Measurements from ENCODE around the gene ATP8B4. TPM values are rescaled to one million over a fixed set of nuclear protein-coding genes. Genes with fewer than 3 reads are reported as not detected.
A peak's percentile ranks its signal among the peaks of the same experiment; 100 is the strongest.

The ATP8B4 gene
- total RNA-seq, 1 donor from 2014 or later = 1.1 TPM

DNA sequence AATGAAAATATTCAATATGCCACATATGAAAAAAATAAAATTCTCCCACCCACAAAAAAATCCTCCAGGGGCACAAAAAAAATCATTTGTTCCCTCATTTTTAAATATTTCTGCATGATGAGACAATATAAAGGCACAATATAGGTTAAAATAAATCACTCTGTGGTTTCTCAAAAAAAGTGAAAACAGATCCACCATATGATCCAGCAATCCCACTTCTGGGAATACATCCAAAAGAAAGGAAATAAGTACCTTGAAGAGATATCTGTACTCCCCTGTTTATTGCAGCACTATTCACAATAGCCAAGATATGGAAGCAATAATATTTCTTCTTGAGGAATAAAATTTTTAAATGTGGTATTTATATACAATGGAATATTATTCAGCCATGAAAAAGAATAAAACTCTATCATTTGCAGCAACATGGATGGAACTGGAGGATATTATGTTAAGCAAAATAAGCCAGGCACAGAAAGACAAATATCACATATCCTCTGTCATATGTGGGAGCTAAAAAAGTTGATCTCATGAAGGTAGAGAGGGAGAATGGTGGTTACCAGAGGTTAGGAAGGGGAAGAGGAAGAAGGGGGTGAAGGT is 1.5 kb downstream of the ATP8B4 start:
- no peaks in the 10 kb centered on the region for H3K36me3 ChIP-seq (ENCODE audit: control insufficient read depth, insufficient read depth, low read length)
- DNase-seq (ENCODE audit: low read depth) (no peak), FAIRE-seq (no peak)
- H3K4me3 ChIP-seq (ENCODE audit: low read depth, low read length) = no peak overlapping the region
- no peaks in the 10 kb centered on the region for H3K27me3 ChIP-seq (ENCODE audit: control insufficient read depth, insufficient read depth, low read length)
- TF ChIP-seq, protein P1, sequence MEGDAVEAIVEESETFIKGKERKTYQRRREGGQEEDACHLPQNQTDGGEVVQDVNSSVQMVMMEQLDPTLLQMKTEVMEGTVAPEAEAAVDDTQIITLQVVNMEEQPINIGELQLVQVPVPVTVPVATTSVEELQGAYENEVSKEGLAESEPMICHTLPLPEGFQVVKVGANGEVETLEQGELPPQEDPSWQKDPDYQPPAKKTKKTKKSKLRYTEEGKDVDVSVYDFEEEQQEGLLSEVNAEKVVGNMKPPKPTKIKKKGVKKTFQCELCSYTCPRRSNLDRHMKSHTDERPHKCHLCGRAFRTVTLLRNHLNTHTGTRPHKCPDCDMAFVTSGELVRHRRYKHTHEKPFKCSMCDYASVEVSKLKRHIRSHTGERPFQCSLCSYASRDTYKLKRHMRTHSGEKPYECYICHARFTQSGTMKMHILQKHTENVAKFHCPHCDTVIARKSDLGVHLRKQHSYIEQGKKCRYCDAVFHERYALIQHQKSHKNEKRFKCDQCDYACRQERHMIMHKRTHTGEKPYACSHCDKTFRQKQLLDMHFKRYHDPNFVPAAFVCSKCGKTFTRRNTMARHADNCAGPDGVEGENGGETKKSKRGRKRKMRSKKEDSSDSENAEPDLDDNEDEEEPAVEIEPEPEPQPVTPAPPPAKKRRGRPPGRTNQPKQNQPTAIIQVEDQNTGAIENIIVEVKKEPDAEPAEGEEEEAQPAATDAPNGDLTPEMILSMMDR (IDR thresholded peaks at IDR 0.05; ENCODE audit: insufficient read depth, low read length, severe bottlenecking) = no peak

DNA sequence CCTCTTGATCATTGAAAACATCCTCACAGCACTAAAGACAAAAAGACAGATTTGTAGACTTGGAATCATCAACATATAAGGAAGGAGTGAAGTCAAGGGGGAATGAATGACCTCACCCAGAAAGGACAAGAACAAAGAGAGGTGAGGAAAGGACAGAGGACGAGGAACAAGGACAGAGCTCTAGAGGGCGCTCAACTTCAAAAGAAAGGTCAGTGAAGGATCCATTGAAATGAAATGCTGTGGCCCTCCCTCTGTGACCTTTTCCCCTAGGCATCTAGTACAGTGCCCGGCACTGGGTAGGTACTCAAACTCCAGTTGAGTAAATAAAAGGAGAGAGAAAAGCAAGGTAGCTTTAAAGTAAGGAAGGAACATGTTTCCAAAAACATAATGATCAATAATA is 2.6 kb downstream of the ATP8B4 start:
- H3K36me3 ChIP-seq (ENCODE audit: control insufficient read depth, insufficient read depth, low read length) = no peaks in the 10 kb centered on the region
- H3K27me3 ChIP-seq (ENCODE audit: control insufficient read depth, insufficient read depth, low read length) = no peaks in the 10 kb centered on the region
- FAIRE-seq = no peak
- peak; percentile 35 for DNase-seq (ENCODE audit: low read depth)
- no peak overlapping the region for H3K4me3 ChIP-seq (ENCODE audit: low read depth, low read length)
- TF ChIP-seq, protein P1 (IDR thresholded peaks at IDR 0.05; ENCODE audit: insufficient read depth, low read length, severe bottlenecking) = peak; percentile 43

DNA sequence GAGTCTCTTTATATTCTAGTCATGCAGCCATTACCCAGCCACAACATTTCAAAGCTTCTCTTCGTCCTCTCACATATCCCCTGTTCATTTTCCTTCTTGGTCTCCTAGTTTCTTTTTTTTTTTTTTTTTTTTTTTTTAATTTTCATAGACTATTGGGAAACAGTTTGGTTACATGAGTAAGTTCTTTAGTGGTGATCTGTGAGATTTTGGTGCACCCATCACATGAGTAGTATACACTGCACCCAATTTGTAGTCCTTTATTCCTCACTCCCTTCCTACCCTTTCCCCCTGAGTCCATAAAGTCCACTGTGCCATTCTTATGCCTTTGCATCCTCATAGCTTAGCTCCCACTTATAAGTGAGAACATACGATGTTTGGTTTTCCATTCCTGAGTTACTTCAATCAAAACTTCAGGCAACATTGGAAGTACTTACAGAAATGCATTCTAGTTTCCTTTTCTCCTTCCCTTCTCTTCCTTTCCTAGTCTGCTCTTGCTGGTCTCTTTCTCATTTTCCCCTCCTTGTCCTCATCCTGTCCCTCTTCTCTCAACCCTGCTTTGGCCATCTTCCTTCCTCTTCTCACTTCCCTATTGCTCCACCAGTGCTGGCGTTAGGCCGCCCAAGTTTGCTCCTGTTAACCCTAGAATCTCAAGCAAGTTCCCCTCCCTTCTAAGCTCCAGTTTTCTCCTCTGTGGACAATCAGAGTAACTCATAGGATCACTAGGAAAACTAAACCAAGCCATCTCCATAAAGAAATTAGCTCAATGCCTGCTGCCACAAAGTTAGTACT is 4.8 kb downstream of the ATP8B4 start:
- no peak for FAIRE-seq
- no peaks in the 10 kb centered on the region for H3K36me3 ChIP-seq (ENCODE audit: control insufficient read depth, insufficient read depth, low read length)
- TF ChIP-seq, protein P1 (IDR thresholded peaks at IDR 0.05; ENCODE audit: insufficient read depth, low read length, severe bottlenecking) = no peak
- H3K4me3 ChIP-seq (ENCODE audit: low read depth, low read length) = no peak overlapping the region
- DNase-seq (ENCODE audit: low read depth) = no peak
- no peaks in the 10 kb centered on the region for H3K27me3 ChIP-seq (ENCODE audit: control insufficient read depth, insufficient read depth, low read length)

DNA sequence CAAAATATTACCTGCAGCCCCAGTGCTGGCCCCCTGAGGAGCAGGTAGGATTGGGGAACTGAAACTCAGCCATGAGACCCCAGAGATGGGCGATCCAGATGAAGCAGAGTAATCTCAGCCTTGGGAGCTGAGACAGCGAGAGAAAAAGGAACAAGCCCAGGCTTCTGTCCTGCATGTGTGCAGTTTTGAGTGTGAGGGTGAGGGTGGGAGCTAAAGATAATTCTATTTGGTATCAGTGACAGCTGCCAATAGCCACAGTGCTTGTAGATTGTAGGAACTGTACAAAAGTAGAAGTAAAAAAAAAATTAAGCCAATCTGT is 5.9 kb downstream of the ATP8B4 start:
- H3K4me3 ChIP-seq (ENCODE audit: low read depth, low read length) = no peak overlapping the region
- no peaks in the 10 kb centered on the region for H3K36me3 ChIP-seq (ENCODE audit: control insufficient read depth, insufficient read depth, low read length)
- H3K27me3 ChIP-seq (ENCODE audit: control insufficient read depth, insufficient read depth, low read length) = no peaks in the 10 kb centered on the region
- FAIRE-seq = no peak
- TF ChIP-seq, protein P1 (IDR thresholded peaks at IDR 0.05; ENCODE audit: insufficient read depth, low read length, severe bottlenecking) = no peak
- DNase-seq (ENCODE audit: low read depth) = no peak

DNA sequence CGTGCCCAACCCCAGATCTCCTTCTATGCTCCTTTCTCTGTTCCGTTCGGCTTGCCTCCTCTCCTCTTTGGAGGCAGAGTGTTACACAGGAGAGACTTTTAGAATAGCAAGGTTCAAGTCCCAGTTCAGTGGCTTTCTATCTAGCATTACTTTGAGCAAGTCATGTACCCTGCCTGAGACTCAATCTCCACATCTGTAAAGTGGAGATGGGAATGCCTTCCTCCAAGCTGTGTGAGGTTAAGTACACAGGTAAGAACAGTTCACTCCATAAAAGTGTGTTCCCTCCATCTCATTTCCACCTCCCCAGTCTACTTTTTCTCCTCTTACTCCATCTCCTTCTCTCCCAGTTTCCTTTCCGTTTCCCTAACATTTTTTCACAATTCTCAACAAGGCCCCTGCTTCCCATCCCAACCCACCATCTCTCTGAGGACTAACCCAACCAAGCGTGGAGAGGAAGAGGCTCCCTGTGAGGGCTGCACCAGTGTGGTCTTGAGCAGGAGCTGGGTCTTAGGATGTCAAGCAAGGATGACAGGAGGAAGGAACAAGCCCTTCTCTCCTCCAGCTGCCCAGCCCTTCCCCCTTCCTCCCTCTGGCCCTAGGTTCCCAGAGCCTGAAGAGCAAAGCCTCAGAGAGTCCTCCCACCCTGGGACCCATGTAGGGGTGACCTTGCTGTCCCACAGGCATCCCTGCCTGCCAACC is 6.4 kb downstream of the ATP8B4 start:
- DNase-seq (ENCODE audit: low read depth) = no peak
- no peaks in the 10 kb centered on the region for H3K27me3 ChIP-seq (ENCODE audit: control insufficient read depth, insufficient read depth, low read length)
- TF ChIP-seq, protein P1 (IDR thresholded peaks at IDR 0.05; ENCODE audit: insufficient read depth, low read length, severe bottlenecking) = no peak
- H3K4me3 ChIP-seq (ENCODE audit: low read depth, low read length) = no peak overlapping the region
- no peak for FAIRE-seq
- H3K36me3 ChIP-seq (ENCODE audit: control insufficient read depth, insufficient read depth, low read length) = no peaks in the 10 kb centered on the region
